ENCODE measurements around the gene CNKSR1.

DNA sequence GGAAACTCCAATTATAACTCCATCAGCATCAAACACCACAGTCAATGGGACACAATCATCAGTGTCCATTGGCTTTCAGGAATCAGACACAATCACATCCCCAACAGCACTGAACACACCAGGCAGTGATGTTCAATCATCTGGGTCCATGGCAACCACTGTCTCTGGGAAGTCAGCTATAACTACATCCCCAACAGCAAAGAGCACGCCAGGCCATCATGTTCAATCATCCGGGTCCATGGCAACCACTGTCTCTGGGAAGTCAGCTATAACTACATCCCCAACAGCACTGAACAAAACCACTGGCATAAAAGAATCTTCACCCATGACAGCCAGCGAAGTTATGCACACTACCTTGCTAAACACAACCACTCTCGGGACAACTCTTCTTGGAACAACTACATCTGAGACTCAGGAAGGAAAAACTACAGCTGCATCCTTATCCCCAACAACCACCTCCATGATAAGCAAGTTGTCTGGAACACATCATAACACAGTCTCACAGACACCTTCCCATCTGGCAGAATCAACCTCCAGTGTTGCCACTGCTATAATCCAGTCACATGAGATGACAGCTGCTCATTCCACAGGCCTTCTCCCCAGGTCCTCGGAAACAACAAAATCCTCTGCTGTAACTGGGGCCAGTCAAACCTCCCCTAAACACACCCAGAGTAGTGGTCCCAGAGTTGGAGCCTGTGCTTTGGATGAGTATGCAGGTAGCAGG, 33.0 kb downstream of the CNKSR1 start:
- TF ChIP-seq, protein P1, sequence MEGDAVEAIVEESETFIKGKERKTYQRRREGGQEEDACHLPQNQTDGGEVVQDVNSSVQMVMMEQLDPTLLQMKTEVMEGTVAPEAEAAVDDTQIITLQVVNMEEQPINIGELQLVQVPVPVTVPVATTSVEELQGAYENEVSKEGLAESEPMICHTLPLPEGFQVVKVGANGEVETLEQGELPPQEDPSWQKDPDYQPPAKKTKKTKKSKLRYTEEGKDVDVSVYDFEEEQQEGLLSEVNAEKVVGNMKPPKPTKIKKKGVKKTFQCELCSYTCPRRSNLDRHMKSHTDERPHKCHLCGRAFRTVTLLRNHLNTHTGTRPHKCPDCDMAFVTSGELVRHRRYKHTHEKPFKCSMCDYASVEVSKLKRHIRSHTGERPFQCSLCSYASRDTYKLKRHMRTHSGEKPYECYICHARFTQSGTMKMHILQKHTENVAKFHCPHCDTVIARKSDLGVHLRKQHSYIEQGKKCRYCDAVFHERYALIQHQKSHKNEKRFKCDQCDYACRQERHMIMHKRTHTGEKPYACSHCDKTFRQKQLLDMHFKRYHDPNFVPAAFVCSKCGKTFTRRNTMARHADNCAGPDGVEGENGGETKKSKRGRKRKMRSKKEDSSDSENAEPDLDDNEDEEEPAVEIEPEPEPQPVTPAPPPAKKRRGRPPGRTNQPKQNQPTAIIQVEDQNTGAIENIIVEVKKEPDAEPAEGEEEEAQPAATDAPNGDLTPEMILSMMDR (IDR thresholded peaks at IDR 0.05): no peak
- TF ChIP-seq POLR2A (IDR thresholded peaks at IDR 0.05): no peak

Measured in uterus (tissue), 2 donors.